HT-29 (cell line): ENCODE measurements around the gene ZDHHC7. TPM values are rescaled to one million over a fixed set of nuclear protein-coding genes. Genes with fewer than 3 reads are reported as not detected.

ENCODE experiments used
- DNase-seq: peaks from one replicate; pipeline ENCODE4 v3.0.0-alpha.2; 2015; ENCODE audit warnings: low spot score
- total RNA-seq: library from RNA; depleted of rRNA; stranded (reverse); fragments of >200 nt; shearing (Covaris generic); gene quantifications from 2 replicates; pipeline ENCODE4 v1.2.3, GENCODE V29; 2014

ZDHHC7 gene
- total RNA-seq, 1 experiment from 2014 or later: 40.3 TPM

DNA sequence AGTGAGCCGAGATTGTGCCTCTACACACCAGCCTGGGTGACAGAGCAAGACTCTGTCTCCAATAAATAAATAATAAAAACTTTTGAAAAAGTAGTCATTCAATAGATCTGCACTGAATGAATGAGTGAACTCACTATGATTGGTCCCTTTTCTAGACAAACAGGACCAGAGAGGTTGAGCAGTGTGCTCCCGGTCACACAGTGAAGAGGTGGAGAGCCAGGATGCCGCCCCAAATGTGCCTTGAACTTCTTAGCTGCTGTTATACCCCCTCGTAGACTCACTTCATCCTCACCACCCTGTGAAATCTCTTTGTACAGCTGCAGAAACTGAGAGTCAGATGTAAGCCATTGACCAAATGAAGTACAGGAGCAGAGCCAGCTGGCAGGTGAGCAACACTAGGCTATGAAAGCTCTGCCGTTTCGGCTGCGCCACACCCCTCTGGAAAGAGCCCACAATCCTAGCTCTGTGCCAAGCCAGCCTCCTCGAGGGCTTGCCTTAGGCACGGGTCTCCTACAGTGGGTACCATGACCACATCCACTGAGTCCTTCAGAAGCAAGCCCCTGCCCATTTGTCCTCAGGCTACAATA, 8.4 kb upstream of the ZDHHC7 start:
- DNase-seq: no peak

DNA sequence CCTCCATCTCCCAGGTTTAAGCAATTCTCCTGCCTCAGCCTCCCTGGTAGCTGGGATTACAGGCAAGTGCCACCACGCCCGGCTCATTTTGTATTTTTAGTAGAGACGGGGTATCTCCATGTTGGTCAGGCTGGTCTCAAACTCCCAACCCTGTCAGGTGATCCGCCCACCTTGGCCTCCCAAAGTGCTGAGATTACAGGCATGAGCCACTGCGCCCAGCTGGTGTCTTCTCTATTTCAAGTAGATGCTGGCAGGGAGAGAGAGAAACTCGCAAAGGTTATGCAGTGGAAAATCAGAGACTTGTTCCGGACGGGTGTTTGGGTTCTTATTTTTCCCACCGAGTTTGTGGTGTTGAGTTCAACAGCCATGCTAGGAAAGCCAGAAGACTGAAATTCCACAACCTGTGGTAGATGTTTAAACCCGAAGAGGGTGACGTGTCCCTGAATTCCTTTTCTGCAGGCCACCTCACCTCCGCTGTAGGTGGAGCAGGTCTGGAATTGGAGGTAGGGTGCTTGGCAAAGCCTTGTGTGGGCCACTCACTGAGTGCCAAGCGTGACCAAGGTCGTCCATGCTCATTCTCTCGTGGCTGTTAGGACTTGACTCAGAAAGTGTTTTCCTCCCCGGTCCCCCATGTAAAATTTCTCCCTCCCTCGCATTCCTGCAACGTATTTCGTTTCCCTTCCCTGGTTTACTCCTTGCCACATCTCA, 7.3 kb upstream of the ZDHHC7 start:
- DNase-seq: no peak

DNA sequence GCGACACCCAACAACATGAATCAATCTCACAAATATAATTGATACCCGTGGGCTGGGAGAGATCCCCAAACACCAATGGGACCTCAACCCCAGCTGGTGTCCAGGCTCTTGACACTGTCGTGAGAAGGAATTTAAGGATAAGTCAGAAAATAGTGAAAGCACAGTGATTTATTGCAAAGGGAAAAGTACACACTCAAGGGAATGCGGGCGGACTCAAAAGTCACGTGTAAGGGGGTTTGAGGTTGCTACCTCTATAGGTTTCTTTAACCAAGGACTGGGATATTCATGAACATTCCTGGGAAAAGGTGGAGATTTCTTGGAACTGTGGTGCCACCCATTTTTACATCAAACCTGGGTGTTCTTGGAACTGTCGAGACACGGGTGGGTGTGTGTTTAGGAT, 6.3 kb upstream of the ZDHHC7 start:
- DNase-seq: no peak

DNA sequence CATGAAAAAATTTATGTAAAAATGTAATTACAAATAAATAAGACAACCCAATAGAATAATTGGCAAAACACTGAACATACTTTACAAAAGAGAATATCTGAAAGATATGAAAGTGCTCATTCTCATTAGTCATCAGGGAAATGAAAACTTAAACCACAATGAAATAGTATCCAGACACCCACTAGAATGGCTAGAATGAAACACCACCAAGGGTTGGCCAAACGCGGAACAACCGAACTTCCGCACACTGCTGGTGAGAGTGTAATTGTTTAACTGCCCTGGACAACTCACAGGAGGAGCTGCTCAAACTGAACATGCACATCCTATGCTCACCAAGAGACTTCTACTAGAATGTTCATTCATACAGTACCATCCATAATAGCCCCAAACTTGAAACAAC, 5.8 kb upstream of the ZDHHC7 start:
- no peak for DNase-seq

DNA sequence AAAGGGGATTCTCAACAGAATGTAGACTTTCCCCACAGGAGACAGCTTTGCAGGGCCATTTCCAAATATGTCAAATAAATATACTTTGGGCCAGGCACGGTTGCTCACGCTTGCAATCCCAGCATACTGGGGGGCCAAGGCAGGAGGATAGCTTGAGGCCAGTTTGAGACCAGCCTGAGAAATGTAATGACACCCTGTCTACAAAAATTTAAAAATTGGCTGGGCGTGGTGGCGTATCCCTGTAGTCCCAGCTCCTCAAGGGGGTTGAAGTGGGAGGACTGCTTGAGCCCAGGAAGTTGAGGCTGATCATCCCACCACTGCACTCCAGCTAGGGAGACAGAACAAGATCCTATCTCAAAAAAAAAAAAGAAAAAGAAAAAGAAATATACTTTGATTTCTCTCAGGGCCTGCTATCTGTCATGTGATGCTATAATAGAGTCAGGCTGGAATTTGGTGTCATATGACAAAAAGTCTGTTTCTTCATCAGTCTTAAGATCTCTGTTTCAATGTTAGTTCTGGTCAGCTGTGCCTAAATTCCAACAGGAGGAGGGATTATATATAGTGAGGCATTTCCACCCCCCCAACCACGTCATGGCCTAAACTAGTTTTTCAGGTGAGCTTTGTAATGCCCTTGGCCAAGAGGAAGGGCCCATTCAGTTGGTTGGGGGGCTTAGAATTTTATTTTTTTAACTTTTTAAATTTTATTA, 4.3 kb upstream of the ZDHHC7 start:
- DNase-seq: no peak

DNA sequence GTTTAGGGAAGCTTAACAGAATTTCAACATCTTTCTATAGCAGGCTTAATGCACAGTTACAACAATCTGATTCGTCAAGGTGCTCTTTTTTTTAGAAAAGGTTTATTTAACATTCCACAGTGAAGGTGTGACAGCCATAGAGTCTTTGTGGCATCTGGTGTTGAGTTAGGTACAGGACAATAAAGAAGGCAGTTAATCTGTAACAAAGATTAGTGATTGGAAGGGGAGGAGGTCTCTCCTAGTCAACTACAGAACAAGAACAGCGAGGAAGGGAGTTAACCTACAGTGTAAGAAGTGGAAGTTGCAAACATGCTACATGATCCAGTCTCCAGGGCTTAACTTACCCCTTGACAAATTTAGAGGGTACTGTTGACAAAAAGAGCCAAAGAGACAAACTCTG, 3.0 kb upstream of the ZDHHC7 start:
- no peak for DNase-seq

DNA sequence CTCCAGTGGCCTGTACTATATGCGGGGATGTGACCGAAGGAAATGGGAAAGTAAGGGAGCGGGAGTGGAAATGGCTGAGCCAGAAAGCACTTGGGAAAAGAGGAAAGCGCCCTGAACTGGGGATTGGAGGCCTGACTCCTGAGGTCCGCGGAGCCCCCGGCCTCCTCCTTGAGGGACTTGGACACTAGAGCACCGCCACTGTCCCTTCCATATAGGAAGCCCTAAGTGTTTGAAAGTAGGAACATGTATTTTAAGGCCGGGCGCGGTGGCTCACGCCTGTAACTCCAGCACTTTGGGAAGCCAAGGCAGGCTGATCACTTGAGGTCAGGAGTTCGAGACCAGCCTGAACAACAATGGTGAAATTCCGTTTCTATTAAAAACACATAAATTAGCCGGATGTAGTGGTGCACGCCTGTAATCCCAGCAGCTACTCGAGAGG, 530 bp upstream of the ZDHHC7 start:
- no peak for DNase-seq

DNA sequence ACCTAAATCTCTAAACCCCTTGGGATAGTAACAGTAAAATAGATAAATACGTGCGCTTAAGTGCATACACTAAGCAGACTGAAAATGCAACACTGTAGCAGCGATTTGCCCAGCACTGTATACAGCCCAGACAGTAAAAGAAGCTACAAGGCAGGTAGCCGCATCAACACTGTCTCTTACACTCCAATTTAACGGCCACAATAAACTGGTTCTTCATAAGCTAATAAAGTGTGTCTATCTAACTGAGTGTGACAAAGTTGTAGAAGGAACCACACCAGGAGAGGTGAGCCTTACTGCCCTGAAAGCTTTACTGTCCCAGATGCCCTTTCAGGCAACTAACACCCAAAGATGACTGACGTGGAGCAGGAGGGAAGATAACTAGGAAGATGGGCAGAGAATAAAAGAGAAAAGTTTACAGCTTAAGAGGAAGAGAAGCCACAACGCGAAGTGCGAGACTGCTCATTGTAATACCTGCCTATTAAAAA, 847 bp downstream of the ZDHHC7 start:
- DNase-seq: no peak

DNA sequence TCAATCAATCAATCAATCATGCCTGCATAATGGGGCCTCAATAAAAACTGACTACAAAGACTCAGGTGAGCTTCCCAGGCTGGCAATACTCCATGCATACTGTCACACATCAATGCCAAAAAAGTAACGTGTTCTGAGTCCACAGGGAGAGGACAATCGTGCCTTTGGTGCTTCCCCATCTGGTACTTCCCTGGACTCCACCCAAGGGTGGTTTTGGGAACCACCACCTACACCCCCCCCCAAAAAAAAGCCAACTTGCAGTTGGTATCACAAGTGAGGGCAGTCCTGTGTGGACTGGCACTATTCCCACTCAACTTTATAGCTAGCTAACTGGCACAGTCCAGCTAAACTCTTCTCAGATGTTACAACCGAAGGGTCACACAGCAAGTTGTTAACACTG, 3.1 kb downstream of the ZDHHC7 start:
- DNase-seq: no peak

DNA sequence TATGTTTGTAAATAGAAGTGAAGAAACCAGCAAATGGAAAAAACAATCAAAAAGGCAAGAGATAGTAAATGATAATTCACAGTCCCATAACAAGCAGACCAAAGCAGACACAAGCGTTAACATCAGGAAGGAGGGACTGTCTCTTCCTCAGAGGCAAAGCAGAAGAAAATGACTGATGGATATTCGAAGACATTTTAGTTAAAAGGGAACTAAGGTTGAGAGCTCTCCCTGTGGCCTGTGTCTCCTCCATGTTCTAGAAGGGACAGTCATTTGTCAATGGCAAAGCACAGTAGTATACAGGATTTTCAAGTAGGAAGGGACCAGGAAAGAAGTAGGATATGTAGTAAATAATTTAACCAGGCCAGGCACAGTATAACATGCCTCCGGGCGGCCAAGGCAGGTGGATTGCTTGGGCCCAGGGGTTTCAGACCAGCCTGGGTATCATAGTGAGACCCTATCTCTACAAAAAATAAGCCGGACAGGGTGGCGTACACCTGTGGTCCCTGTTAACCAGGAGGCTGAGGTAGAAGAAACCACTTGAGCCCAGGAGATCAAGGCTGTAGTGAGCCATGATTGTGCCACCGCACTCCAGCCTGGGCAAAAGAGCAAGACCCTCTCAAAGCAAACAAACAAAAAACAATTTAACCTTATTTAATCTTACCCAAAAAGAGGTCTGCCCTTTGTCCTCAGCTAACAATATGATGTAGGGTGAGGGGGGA, 3.7 kb downstream of the ZDHHC7 start:
- no peak for DNase-seq

DNA sequence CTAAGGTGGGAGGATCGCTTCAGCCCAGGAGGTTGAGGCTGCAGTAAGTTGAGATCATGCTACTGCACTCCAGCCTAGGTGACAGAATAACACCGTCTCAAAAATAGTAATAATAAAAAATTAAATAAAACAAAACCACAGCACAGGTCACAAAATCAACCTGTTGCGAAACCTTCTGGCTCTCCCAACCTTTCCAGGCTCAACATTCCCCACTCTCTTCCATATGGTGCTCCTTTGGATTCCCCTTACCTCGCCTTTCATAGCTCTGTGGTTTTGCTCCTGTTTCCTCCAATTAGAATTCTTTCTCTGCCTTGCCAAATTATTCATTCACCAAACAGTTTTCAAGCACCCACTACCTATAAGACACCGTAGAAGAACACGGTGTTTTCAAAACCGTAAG, 4.7 kb downstream of the ZDHHC7 start:
- no peak for DNase-seq

DNA sequence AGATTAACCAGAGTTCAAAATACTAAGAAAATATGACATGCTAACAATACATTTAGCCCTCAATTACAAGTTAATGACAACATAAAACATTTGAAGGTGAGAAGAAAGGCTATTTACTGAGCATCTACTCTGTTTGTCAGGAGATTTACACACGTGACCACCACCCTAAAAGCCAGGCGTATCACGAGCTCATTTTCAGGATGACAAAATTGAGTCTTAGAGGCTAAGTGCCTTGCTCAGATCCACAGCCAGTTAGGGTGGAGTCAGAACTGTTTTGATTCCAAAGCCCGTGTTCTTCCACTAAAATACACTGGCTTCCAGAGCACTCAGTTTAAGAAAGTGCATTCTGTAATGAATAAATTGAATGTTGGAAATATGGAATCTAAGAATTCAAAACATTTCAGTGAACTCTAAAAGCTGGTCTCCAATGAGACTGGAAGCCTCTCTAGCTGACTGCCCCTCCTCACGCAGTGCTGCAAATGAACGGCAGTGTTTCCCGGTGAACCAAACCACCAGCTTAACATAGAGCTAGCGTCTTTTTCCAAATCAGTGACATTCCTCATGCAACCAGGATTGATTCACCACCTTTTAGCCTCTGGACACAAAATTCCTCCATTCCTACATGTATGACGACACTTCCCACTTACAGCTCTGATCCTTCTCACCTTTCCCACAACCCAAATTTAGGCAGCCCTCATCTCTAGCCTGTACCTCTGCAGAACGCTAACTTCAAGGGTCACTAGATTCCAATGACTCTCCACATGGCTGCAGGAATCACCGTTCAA, 5.9 kb downstream of the ZDHHC7 start:
- no peak for DNase-seq

DNA sequence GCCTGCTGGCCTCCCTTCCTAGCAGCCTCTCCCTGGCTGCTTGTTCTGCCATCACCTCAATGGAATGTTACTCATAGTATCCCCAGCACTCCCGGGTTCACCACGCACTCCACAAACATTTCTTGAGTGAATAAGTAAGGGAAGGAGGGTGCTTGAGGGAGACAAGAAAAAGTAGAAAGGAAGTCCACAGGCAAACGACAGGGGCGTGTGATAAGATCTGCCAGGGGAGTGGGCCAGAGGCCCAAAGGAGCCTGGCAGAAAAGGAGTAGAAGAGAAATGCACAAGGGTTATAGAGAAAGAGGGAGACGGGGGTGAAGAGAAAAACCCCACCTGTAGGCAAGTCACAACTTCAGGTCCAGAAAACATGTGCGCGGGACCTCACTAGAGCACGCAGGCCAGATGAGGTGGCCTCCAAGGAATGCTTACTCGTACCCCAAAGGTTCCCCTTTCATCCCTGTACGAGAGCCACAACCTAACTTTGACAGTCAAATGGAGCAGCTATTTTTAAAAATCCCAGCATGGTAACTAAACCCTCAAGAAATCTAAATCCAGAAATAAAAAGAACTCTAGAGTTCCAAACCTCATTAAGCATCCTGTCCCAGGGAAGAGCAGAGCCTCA, 6.6 kb downstream of the ZDHHC7 start:
- DNase-seq: no peak

DNA sequence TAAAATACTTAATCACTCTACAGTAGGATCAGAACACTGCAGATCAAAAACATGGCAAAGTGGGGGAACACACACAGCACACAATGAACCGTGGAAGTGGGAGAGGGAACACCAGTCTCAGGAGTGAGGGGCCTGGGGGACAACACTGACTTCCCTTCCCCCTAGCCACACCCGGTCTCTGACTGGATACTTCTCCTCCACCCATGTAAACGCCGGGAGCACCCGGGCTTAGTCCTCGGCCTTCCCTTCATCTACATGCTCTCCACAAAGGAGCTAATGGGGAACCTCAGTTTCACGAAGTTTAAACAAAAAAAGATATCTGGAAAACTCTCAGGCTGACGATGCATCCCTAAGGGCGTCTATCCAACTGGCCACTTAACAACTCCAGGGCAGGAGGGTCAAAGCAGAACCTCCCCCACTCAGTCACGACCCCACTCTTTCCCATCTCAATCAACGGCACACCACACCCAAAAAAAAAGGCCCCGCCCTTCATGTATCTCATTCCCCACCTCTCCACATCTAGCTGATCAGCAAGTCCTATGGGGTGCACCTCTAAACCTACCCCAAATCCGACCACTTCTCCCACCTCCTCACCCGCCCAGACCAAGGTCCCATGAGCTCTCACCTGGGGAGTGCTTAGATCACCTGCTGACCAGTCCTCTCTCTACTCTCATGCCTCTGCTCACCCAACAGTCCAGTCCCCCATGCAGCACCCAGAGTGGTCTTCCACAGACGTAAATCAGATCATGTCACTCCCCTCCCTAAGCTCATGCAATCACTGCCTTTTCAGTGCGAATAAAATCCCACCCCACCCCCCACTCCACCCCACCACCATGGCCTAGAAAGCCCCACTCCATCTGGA, 7.4 kb downstream of the ZDHHC7 start:
- no peak for DNase-seq

DNA sequence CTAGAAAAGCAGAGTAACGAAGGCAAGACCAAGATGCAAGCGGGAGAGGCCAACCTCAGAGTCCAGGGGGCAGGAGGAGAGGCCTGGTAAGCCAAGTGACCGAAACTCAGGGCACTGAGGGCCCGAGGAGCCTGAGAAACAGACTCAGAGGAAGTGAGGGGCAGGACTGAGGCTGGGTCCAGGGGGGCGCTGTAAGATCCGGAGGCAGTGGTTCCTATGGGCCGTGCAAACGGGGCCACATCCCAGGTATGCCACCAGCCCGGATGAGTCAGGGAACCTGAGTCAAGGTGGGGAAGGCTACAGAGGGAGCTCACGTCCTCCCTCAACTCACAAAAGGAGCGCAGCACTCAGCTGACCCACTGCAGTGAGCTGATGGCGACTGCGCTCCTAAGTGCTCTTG, 8.3 kb downstream of the ZDHHC7 start:
- no peak for DNase-seq

DNA sequence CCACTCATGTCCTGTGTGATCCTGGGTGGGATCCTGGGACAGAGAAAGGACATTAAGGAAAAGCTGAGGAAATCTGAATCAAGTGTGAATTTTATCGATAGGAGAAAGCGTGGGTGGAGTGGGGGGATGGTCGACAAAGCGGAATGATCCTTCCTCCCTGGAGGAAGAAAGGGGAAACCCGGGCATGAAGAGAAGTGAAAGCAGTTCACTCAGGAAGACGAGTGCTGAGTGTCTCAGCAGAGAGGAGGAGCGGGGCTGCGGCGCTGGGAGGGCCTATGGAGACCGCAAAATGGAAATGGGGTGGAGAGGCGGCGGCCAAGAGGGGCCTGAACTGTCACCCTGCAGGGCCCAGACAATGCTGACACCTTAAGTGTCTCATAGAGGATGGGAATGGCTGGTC, 8.7 kb downstream of the ZDHHC7 start:
- DNase-seq: no peak

DNA sequence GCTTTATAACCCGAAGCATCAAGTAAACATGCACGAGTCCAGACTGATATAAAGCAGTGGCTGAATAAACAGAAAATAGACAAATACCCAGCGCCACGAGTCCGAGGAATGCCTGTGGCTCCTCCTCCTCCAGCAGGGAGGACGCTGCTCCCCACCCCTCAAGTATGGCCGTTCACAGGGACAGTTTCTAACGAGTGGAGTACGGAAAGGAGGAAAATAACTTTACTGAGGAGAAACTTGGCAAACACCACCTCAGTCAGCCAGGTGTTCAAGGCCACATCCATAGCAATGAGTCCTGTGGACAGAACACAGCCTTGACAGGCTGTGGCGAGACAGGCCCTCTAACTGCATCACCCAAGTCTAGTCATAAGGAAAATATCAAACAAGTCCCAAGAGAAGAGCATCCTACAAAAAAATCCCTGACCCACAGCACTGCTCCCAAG, 9.2 kb downstream of the ZDHHC7 start:
- no peak for DNase-seq

DNA sequence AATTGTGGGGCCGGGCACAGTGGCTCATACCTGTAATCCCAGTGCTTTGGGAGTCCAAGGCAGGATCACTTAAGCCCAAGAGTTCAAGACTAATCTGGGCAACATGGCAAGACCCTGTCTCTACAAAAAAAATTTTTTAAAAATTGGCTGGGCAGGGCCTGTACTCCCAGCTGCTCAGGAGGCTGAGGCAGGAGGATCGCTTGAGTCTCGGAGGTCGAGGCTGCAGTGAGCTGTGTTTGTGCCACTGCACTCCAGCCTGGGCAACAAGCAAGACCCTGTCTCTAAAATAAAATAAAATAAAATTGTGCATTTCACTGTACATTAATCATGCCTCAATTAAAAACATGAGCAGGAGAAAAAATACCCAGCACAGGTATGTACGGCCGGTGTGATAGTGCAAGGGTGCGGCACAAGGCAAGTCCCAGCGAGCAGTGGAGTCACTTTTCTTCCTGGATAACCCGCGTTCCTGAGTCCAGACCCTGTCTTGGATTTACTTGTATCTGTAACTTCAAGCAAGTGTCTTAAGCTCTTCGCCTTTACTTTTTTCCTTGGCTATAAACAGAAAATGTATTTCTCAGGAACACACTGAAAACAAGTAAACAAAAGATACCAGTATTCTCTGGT, 11.4 kb downstream of the ZDHHC7 start:
- no peak for DNase-seq

DNA sequence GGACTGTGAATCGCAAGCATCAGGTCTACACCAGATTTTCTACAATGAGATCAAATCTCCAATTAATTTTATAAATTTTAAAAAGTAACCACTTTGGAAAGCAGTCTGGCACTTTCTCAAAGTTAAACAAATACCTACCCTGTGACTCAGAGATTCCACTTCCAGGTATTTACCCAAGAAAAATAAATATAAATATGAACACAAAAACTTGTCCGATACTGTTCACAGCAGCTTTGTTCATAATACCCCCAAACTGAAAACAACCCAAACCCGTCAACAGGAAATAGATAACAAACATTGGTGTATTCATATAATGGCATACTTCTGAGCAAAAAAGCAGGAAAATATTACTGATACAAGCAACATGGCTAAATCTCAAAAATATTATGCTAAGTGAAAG, 12.1 kb downstream of the ZDHHC7 start:
- peak; percentile 27 for DNase-seq
